HG02642 (cell line): Measurements from ENCODE around the gene CRYGN.

ENCODE experiments used
- ATAC-seq: cut with Tn5 transposase; IDR thresholded peaks from one replicate; pipeline ENCODE4 v1.9.1; 2021; ENCODE audit warnings: mild to moderate bottlenecking; ENCODE audit not compliant: unreplicated experiment, poor library complexity

CRYGN gene

DNA sequence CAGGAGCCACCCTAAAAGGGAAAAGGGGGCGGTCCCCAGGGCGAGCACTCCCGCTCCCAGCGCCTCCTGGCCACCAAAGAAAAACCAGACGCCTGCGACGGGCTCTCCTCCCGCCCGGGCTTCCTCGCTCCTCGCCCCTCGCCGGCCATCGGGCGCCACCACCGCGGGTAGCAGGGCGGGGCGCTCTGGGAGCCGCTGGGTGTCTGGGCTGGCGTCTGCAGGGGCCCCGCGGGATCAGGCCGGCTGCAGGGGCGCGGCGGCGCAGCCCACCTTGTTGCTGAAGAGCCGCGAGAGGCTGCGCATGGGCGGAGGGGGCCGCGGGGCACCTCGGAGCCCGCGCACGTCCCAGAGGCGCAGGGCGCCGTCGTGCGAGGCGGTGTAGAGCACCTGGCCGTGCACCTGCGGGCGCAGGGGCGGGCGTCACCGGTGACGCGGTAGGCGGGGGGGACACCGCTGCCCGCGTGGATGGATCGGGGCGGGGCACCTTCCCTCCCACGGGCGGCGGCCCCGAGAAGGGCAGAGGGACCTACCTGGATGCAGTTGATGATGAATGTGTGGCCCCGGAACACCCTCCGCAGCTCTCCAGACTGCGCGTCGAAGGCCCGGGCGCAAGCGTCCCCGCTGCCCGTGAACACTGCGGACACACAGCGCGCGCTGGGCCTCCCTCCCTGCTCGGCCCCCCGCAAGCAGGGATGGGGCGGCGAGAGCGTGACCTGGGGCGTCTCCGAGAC is 58.4 kb downstream of the CRYGN start:
- no peak for ATAC-seq

DNA sequence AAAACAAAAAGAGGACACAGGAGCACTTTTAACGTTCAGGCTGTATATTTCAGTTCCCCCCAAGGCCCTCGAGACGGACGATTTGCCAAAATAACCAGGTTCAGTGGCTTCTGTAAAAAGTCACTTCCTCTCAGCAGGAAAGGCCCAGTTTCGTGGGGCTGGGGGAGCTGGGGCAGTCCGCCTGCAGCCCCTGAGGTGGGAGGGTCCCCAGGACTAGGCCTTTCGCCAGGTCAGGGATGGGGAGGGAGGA is 58.9 kb downstream of the CRYGN start:
- ATAC-seq, result no peak

DNA sequence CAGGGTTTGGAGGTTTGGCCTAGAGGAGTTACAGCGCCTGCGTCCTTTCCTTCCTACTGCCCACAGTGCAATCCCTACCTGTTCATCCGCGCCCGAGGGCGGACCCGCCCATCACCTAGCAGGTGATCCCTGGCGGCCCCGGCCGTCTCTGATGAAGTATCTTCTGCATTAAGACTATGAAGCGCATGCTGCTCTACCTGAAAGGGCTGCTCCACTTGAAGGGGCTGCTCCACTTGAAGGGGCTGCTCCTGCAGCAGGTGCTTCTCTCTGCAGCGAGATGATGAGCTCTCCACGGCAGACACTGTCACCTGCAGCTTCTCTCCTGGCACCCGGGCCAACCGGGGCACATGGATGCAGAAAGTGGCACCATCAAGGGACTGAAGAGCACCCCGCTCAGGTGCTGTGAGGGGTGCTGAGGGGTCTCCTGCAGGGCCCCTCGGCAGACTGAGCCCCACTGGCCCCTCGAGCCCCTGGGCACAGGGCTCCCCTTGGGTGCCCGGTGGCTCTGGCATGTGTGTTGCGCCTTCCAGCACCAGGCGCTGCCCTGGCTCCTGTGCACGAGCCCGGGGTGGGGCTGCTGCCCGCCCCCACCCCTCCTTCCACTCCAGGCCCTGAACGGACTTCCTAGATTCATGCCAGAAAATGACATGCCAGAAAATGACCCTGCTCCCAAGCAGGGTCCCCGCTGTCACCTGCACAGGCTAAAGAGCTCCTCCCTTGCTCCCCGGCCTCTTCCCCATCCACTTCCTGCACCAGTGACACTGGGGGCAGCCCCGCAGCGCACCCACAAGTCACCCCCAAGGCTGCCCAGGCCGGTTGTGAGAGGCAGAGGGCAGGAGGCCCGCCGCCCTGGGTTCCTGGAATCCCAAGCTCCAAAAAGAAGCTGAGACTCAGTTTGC is 59.5 kb downstream of the CRYGN start:
- ATAC-seq, result no peak

DNA sequence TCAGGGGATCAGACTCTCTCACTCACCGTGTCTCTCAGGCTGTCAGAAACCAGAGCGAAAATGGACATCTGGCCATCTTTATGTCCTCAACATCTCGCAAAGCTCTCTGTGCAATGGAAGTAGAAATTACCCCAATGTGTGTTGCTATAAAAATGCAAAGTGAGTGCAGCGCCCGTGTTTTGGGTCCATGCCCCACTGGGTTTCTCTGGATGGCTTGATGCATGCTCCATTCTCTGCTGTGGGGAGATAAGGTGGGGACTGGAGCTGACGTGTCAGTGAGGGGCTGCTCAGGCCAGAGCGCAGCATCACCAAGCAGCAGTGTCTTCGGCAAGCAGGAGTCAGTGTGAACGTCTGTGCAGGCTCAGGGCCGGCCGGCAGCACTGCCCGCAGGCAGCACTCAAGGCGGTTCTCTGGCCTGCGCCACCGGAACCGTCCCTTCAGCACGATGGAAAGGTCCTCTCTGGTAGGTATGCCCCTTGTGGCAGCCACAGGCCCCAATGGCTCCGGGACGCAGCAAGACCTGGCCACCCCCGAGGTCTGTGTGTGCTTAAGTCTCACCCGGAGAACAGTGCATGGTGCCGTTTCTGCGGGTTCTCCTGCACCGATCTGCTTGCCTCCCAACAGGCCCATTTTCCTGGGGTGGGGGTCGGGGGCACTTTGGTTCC is 60.3 kb downstream of the CRYGN start:
- ATAC-seq, result no peak

DNA sequence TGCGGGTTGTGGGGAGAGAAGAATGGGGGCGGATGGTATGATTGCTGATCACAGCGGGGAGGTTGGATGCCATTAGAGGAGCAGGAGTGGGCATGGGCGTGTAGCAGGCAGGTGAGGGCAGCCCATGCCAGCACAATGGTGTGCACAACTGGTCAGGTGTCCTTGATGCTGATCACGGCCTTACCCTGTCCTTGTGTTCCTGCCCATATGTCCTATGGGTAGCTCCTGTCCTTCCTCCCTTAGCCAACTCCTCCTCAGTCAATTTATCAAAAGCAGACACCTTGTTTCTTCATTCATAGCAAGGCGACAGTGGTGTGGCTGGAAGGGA is 60.8 kb downstream of the CRYGN start:
- no peak for ATAC-seq
